NT2/D1 (cell line): ENCODE data around the gene CDH12.

Experiments
- YY1 ChIP-seq: IDR thresholded peaks from 2 replicates; pipeline ENCODE4 v1.6.1; 2011; ENCODE audit not compliant: insufficient read length, insufficient read depth
- ZNF274 ChIP-seq: IDR thresholded peaks from 2 replicates; pipeline ENCODE4 v1.6.1; 2011; ENCODE audit warnings: mild to moderate bottlenecking, low read depth, low read length

DNA sequence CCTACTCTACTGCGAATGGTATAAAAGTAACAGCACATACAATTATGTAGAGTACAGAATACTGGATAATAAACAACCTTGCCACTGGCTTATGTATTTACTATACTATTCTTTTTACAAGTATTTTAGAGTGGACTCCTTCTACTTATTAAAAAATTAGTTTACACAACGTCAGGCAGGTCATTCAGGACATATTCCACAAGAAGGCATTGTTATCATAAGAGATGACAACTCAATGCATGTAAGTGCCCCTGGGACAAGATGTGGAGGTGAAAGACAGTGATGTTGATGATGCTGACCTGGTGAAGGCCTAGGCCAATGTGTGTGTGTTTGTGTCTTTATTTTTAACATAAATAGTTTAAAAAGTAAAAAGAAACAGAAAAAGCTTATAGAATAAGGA is 421.7 kb downstream of the CDH12 start:
- no peak for TF ChIP-seq ZNF274
- no peak for TF ChIP-seq YY1
